HG03045 (cell line): ENCODE results near the gene SUPT3H.

Source experiments
- ATAC-seq: cut with Tn5 transposase; IDR thresholded peaks from one replicate; pipeline ENCODE4 v1.9.1; 2021; ENCODE audit warnings: mild to moderate bottlenecking, moderate library complexity; ENCODE audit not compliant: unreplicated experiment

SUPT3H gene

GRCh38 chr6:45394586-45395095 is 16.9 kb upstream of the SUPT3H start:
- ATAC-seq, result no peak

- ATAC-seq, result no peak
Measured at GRCh38 chr6:45388328-45388727, 10.6 kb upstream of the SUPT3H start.

- ATAC-seq, result no peak
Measured at GRCh38 chr6:45387236-45387635, 9.5 kb upstream of the SUPT3H start.

- no peak for ATAC-seq
Measured at GRCh38 chr6:45386501-45386900, 8.8 kb upstream of the SUPT3H start.

- no peak for ATAC-seq
Measured at GRCh38 chr6:45382391-45382790, 4.7 kb upstream of the SUPT3H start.

GRCh38 chr6:45378334-45378926 is 696 bp upstream of the SUPT3H start:
- ATAC-seq, result peak; percentile 27

DNA sequence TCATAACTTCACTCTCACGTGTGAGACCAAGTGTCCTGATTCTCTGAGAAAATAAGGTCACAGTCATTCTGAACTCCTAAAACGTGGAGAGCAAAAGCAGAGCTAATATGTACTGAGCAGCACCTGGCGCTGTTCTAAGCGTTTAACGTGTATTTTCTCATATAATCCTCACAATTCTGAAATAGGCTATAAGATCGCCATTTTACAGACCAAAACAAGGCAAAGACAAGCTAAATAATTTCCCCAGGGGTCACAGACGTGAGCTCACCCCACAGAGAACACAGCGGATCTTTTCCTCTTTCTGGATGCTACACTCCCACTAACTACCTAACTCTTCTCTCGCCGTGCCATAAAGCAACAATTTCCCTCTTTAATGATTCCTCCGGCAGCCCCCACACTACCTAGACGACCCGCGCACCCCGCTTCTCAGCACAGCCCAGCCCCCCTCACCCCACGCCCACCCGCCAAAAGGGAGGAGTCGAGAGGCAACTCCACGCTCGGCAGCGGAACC is 636 bp downstream of the SUPT3H start:
- no peak for ATAC-seq

DNA sequence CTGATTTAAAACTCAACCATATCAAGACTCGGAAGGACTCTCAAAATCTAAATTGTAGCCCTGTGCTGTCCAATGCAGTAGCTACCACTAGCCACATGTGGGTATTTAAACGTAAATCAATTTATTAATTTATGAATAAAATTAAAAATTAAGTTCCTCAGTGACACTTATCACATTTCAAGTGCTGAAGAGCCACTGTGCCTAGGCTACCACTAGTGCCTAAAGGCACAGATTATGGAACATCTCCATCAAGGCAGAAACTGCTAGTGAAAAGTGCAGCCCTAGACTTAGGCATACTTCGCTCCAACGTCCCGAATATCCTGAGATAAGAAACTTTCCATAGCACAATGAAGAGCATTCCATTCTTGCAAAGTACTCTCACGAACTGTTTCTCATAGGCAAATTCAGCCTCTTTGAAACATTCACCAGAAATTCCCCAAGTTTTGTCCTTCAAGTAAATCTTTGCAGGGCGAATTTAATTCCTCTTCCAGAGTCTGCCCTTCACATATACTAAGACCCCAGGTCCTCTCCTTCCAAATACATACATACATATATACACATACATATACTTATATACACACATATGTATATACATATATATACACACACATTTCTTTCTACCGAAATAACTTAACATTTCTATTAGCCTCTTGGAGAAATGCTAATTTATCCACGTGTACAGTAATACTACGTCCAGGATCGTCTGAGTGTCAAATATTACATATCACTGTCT is 1.3 kb downstream of the SUPT3H start:
- ATAC-seq, result no peak

DNA sequence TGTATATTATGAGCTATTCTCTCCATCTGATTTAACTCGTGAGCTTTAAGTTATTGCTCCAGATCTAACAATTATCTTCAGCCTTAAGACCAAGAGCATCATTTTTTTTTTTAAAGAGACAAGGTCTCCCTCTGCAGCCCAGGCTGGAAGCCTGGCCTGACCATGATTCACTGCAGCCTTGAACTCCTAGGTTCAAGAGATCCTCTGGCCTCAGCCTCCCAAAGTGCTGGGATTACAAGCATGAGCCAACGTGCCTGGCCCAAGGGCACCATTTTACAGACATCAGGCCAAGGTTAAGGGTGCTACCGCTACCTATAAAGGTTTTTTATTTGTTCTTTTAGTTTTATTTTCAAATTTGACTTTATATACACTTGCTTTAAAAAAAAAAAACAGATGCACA is 2.3 kb downstream of the SUPT3H start:
- ATAC-seq, result no peak

GRCh38 chr6:45371924-45372573 is 5.7 kb downstream of the SUPT3H start:
- ATAC-seq, result no peak

- ATAC-seq, result no peak
Measured at GRCh38 chr6:45369870-45370269, 7.9 kb downstream of the SUPT3H start.

DNA sequence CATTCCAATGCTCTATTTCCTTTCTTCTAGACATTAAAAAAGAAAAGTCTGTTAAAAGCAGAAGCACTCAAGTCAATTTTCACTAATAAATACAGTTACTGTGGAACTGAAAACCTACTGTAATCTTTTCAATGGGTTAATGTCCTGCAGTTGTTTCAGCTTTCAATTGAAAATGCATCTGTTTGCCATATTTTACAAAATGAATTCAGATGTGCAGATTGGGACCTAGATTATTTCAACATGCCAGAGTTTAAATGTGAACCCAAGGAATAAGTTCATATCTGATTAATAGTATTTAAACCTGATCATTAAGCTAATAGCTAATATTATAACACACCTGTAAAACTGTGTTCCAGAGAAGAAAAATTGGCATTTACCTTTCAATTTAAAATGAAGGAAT is 9.7 kb downstream of the SUPT3H start:
- no peak for ATAC-seq

DNA sequence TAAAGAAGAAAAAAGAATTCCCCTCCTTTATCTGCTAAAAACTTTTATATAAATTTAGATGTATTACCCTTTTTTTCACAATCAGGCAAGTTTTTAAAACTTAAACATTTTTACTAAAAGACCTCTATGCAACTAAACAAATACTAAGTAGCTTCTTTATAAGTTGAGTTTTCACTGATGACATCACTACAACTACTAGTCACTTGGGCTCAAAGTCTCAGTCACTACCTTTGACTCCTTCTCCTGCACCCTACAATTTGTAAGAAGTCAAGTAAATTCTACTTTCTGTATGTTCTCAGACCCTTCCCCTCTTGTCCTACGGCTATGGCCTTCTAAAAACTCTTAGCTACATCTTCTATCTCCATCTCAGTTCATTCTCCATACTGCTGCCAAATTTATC is 11.2 kb downstream of the SUPT3H start:
- ATAC-seq, result no peak

DNA sequence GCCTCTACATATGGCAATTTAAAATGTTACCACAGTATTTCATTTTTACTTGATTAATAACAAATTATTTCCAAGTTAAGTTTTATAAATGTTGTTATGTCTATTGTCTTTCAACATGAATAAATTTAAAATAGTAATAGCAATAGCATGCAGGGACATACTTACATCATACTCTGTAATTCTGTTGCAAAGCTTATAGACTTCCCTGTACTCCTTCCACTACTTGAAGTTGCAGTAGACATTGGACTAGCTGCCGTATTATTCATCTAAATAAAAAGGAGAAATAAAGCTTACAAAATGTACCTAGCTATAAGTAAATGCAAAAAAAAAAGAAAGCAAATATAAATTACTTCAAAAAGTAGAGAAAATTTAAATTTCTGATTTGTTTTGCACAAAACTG is 12.7 kb downstream of the SUPT3H start:
- no peak for ATAC-seq

DNA sequence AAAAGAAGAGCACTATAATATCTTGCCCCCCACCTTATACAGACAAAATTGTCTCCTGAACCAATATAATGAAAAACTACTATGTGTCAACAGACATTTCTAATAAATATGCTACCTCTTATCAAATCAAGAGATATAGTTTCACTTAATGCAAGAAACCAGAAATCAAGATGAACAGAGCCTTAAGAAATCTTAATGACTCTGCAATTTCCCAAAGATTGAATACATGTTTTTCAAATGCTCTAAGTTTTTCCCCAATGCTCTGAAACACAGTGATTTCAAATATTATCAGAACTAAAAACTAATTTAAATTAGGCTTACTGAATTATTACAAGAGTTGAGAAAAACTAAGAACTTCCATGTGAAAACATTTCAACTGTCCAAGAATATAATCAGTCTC is 13.3 kb downstream of the SUPT3H start:
- no peak for ATAC-seq

GRCh38 chr6:45353654-45354053 is 24.1 kb downstream of the SUPT3H start:
- ATAC-seq, result no peak

DNA sequence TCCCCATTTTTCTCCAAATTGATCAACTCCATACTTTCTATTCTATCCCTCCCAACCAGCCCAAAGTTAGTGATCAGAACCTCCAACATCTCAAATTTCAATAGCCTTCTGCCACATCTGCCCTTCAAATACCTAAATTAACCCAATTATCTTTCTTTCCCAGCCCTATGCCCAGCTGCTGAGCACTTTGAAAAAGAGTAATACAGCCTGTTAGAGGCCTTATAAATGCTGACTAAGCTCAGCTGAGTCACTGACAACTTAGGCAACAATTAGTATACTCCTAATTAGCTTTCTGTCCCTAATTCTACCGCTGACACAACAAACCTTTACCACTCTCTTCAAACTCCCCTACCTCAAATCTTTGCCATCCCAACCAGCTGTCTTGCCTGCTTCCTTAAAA is 26.1 kb downstream of the SUPT3H start:
- no peak for ATAC-seq

DNA sequence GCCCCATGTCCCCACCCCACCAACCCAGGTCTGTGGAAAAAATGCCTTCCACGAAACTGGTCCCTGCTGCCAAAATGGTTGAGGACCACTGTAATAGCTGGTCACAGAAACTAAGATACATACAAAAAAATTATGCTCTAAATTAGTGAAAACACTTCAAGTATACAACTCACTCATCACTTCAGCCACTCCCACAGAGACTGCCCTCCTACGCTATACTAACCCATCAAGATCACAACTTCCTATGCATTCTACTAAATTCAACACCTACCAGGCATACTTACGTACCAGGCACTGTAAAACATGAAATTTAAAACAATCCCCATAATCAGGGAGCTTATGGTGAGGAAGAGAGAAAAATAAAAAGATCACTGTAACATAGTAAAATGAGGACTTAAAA is 26.7 kb downstream of the SUPT3H start:
- no peak for ATAC-seq

- ATAC-seq, result no peak
Measured at GRCh38 chr6:45350186-45350710, 27.5 kb downstream of the SUPT3H start.

- no peak for ATAC-seq
Measured at GRCh38 chr6:45344900-45345299, 32.8 kb downstream of the SUPT3H start.

DNA sequence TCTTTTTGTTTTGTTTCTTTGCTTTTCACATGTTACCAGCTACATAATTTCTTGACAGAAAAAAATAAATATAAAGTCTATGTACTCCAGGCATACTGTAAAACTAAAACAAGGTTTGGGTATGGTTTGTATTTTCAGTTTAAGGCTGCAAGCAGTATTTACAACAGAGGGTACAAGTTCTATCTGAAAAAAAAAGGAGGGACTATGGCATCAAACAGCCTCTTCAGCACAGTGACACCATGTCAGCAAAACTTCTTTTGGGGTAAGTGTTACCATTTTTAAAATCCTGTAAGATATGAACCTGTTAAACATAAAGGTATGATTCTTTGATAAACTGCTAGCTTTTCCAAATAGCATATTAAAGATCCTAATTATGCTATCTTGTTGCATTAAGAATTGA is 49.2 kb downstream of the SUPT3H start:
- no peak for ATAC-seq
